Liver (tissue), 9 donors: ENCODE results near the gene CEP128. TPM values are rescaled to one million over a fixed set of nuclear protein-coding genes. Genes with fewer than 3 reads are reported as not detected.

Source experiments
- DNase-seq: peaks from one replicate; pipeline ENCODE4 v3.0.0-alpha.2; 2017; ENCODE audit warnings: low spot score
- H3K27ac ChIP-seq, 2 donors: one replicate each; pipeline ENCODE4 v1.7.0; 2013; ENCODE audit warnings: inconsistent platforms in 2 of 2, low read length in 2 of 2, control low read depth in 1 of 2, low read depth in 1 of 2, mild to moderate bottlenecking in 1 of 2
- H3K27me3 ChIP-seq, 4 donors: one replicate each; pipeline versions ENCODE4 v1.6.1 to v1.7.0; 2013; ENCODE audit warnings: low read length in 3 of 4, inconsistent platforms in 1 of 4, mild to moderate bottlenecking in 1 of 4, moderate library complexity in 1 of 4; ENCODE audit not compliant: control insufficient read depth in 4 of 4, insufficient read depth in 4 of 4
- H3K36me3 ChIP-seq, 4 donors: one replicate each; pipeline versions ENCODE4 v1.6.1 to v1.7.0; 2013; ENCODE audit warnings: low read length in 3 of 4, mild to moderate bottlenecking in 3 of 4, low read depth in 1 of 4, moderate library complexity in 1 of 4; ENCODE audit not compliant: control insufficient read depth in 4 of 4, insufficient read depth in 3 of 4
- H3K4me1 ChIP-seq, 4 donors: one replicate each; pipeline versions ENCODE4 v1.6.1 to v1.7.0; 2013; ENCODE audit warnings: low read length in 3 of 4, mild to moderate bottlenecking in 3 of 4, moderate library complexity in 1 of 4; ENCODE audit not compliant: control insufficient read depth in 4 of 4, insufficient read depth in 4 of 4
- H3K4me3 ChIP-seq, 3 donors: one replicate each; pipeline versions ENCODE4 v1.6.1 to v1.7.0; 2013; ENCODE audit warnings: low read length in 3 of 3, control low read depth in 1 of 3, low read depth in 1 of 3, mild to moderate bottlenecking in 1 of 3
- H3K9ac ChIP-seq, 2 donors: one replicate each; pipeline ENCODE4 v1.7.0; 2013; ENCODE audit warnings: low read length in 2 of 2, mild to moderate bottlenecking in 2 of 2, moderate library complexity in 2 of 2, control low read depth in 1 of 2, low read depth in 1 of 2
- H3K9me3 ChIP-seq, 4 donors: one replicate each; pipeline versions ENCODE4 v1.6.1 to v1.7.0; 2013; ENCODE audit warnings: low read length in 3 of 4; ENCODE audit not compliant: control insufficient read depth in 4 of 4
- ATF3 ChIP-seq: IDR thresholded peaks from 2 replicates; pipeline ENCODE4 v1.6.1; 2016; ENCODE audit warnings: antibody characterized with exemption
- CTCF ChIP-seq: fragments of 150-350 bp; IDR thresholded peaks from 2 replicates; pipeline ENCODE4 v1.5.1; 2017; ENCODE audit warnings: improper control_type of control experiment, low read depth, low read length; ENCODE audit not compliant: missing input control
- EGR1 ChIP-seq, 2 donors: IDR thresholded peaks; 2 replicates each; pipeline ENCODE4 v1.6.1; 2016 to 2018; ENCODE audit warnings: antibody characterized with exemption in 2 of 2, low read depth in 2 of 2
- NR2F2 ChIP-seq: IDR thresholded peaks from 2 replicates; pipeline ENCODE4 v1.6.1; 2016; ENCODE audit warnings: antibody characterized with exemption
- RAD21 ChIP-seq, 2 donors: IDR thresholded peaks; 2 replicates each; pipeline ENCODE4 v1.6.1; 2016; ENCODE audit warnings: antibody characterized with exemption in 2 of 2, mild to moderate bottlenecking in 2 of 2
- RXRA ChIP-seq, 2 donors: IDR thresholded peaks; 2 replicates each; pipeline ENCODE4 v1.6.1; 2017 to 2018; ENCODE audit warnings: antibody characterized with exemption in 2 of 2, mild to moderate bottlenecking in 1 of 2
- SP1 ChIP-seq: IDR thresholded peaks from 2 replicates; pipeline ENCODE4 v1.6.1; 2018; ENCODE audit warnings: antibody characterized with exemption, mild to moderate bottlenecking
- YY1 ChIP-seq: IDR thresholded peaks from 2 replicates; pipeline ENCODE4 v1.6.1; 2016; ENCODE audit warnings: antibody characterized with exemption, mild to moderate bottlenecking
- WGBS: extraction: QIAGEN DNeasy Blood & Tissue Kit; methylation state at CpG from one replicate; pipeline ENCODE4 v1.1.7; 2013; 5-methylcytosine and 5-hydroxymethylcytosine counted together
- polyA plus RNA-seq, 2 donors: library from polyadenylated mRNA; stranded (reverse) in 1 of 2; unstranded in 1 of 2; fragments of 200-250 nt in 1 of 2; fragments of >200 nt in 1 of 2; fragmentation: Nextera tagmentation in 1 of 2; extraction: Ambion mirVana in 1 of 2; gene quantifications; one replicate each; pipeline versions ENCODE4 v1.2.1 to v1.2.3, GENCODE V29; 2013 to 2015
- total RNA-seq, 2 donors: library from RNA; depleted of rRNA; stranded (reverse); fragments of >200 nt; gene quantifications; one replicate each; pipeline ENCODE4 v1.2.3, GENCODE V29; 2014
- TF ChIP-seq, protein P1 (sequence below): IDR thresholded peaks from 2 replicates; pipeline ENCODE4 v1.6.1; 2016; ENCODE audit warnings: antibody characterized with exemption
- donor health status: healthy.
- donor health status: healthy.
- donor health status: healthy.
- donor health status: healthy.
- donor health status: healthy.

Gene CEP128
- total and polyA plus RNA-seq, 4 donors = 0.27 to 3.8 (median 1.4) TPM

DNA sequence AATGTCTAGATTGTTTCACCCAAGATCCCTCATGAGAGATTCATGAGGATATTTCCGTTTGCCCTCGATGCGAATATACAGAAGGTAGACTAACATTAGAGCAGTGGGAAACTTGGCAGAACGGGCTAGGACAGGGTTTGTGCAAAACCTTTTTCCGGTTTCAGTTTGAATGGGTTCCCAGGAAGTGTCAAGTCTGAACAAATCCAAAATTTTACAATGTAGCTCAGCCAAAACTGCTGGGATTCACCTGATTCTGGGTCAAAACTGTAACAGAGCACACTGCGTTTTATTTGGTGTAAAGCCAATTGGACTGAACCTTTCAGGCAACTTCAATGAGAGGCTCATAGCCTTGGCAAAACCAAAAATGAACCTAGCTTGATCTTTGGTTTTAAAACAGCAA is 392.4 kb downstream of the CEP128 start:
- peaks cover 0 to 1% (median 0%) of the 10 kb centered on the region in 4 donors for H3K9me3 ChIP-seq
- no peak for TF ChIP-seq SP1
- TF ChIP-seq NR2F2 = no peak
- no peak for TF ChIP-seq RAD21 (IDR thresholded peaks at IDR 0.05)
- no peak for TF ChIP-seq EGR1 (IDR thresholded peaks at IDR 0.05; ENCODE audit: low read depth in 2 of 2)
- TF ChIP-seq, protein P1, sequence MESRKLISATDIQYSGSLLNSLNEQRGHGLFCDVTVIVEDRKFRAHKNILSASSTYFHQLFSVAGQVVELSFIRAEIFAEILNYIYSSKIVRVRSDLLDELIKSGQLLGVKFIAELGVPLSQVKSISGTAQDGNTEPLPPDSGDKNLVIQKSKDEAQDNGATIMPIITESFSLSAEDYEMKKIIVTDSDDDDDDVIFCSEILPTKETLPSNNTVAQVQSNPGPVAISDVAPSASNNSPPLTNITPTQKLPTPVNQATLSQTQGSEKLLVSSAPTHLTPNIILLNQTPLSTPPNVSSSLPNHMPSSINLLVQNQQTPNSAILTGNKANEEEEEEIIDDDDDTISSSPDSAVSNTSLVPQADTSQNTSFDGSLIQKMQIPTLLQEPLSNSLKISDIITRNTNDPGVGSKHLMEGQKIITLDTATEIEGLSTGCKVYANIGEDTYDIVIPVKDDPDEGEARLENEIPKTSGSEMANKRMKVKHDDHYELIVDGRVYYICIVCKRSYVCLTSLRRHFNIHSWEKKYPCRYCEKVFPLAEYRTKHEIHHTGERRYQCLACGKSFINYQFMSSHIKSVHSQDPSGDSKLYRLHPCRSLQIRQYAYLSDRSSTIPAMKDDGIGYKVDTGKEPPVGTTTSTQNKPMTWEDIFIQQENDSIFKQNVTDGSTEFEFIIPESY = no peak
- TF ChIP-seq RXRA (IDR thresholded peaks at IDR 0.05) = no peak
- H3K36me3 ChIP-seq = no peaks in the 10 kb centered on the region
- no peak for DNase-seq
- H3K9ac ChIP-seq = no peak overlapping the region
- WGBS = 81% methylated on average over 6 of the region's 6 CpGs
- H3K27me3 ChIP-seq = no peaks in the 10 kb centered on the region
- H3K4me1 ChIP-seq = peaks cover 0 to 2% (median 0%) of the 10 kb centered on the region in 4 donors
- no peak overlapping the region for H3K4me3 ChIP-seq
- H3K27ac ChIP-seq = no peak overlapping the region

DNA sequence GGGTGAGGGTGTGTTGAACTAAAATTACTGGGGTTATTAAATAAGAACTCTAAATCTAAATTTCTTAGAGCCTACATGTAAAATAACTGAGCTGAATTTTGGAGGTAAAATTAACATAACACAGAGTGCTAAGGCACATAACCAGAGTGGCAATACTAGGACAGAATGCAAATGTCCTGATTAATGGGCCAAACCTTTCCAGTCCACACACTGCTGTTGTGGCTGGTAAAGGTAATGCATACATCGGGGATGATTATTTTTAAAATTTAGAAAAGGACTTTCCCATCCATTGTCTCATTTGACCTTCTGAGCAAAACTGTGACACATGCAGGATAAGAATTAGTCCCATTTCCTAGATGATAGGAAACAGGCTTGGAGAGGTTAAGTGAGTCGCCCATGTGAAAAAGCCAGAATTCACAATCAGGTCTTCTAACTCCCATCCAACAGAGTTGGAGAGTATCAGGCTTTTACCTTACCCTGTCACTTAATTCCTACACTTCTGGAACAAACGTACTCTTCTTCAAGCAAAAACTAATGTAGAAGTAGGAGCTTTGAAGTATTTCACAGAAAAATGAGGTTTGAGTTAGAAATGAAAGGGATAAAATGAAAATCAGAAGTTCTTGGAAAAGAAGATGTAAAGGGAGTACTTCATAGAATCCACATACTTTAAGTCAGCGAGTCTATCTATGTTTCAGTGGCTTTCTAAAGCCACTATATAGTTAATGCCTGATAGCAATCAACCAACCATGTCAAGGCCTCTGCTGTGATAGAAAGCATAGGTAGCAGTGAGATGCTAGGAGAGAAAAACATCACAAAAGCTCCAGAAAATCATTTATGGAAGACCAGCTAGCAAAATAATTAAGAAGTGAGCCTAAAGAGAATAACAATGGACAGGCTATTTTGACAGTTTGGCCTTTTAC is 395.3 kb downstream of the CEP128 start:
- no peaks in the 10 kb centered on the region for H3K27me3 ChIP-seq
- 89% methylated on average over 4 of the region's 4 CpGs for WGBS
- no peak for DNase-seq

More for the DNA sequence above, 395.3 kb downstream of the CEP128 start:
- Histone ChIP-seq H3K36me3 (no peaks in the 10 kb centered on the region), H3K9ac (no peak overlapping the region), H3K4me3 (no peak overlapping the region), H3K9me3 (peaks cover 0 to 1% (median 0%) of the 10 kb centered on the region in 4 donors), H3K27ac (no peak overlapping the region), H3K4me1 (peaks cover 0 to 2% (median 0%) of the 10 kb centered on the region in 4 donors)
- TF ChIP-seq CTCF = no peak
- no peak for TF ChIP-seq ATF3
- TF ChIP-seq, protein P1 = no peak
- TF ChIP-seq SP1 = no peak
- TF ChIP-seq YY1 = no peak
